ENCODE results near the gene SHISA8. TPM values are rescaled to one million over a fixed set of nuclear protein-coding genes. Genes with fewer than 3 reads are reported as not detected.

SHISA8 gene
- total RNA-seq (2022; extraction: Qiagen RNA extraction) = 0.10 to 0.35 TPM (median 0.20 TPM) in 5 replicates

GRCh38 chr22:41915035-41915785 is at the start of gene SHISA8:
TSS of gene SHISA8 (minus strand) at chr22:41915074. CDS start at chr22:41914667, 407 bp downstream.

GRCh38 chr22:41951898-41952474 is 37.1 kb upstream of the SHISA8 start, which contains the start of gene SMIM45:
TSS of gene SMIM45 (plus strand) at chr22:41952150.

DNA sequence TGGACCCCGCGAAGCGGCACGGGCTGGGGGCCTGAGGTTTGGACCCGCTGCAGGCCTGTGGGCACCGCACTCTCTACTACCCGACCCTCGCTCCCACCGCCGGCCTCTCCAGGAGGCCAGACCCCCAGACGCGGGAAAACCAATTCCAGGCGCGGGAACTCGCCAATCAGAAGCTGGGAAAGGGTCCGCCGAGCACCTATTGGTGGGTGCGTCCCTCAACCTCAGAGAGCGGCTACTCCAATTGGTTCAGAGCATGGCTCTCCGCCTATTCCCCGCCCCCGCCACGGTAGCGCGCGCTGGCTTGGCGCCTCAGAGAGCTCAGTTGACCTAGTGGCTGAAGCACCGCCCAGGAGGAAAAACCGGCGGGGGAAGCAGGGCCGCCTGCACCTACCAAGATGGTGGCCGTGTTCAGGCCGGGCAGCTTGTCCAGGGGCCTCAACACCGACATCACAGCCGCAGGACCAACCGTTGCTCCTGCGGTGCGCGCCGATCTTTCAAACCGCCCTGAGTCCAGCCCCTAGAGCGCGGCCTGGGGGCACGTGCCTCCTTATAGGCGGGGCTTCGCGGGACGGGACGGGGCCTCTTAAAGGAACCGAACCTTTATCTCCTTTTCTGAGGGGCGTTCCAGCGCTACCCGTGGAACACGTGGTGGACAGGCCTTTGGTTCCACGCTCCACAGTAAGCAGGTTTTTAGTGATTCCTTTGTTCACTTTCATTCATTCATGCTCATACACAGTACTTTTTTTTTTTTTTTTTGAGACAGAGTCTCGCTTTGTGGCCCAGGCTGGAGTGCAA is 32.0 kb upstream of the SHISA8 start, which contains the start of gene CENPM:
TSS of gene CENPM (minus strand) at position 524 of the 795 bp plus-strand sequence. CDS start at position 448, 76 bp downstream.

Other genes with a start within 250 kb of the SHISA8 start
- gene SNU13, start 226.2 kb downstream of the SHISA8 start, total RNA-seq (2022; extraction: Qiagen RNA extraction) = 90.5 to 200 TPM (median 175 TPM) in 5 replicates
- 0.25 TPM in 1 of 5 replicates, not detected in the others for gene MEI1, start 215.6 kb downstream of the SHISA8 start, total RNA-seq (2022; extraction: Qiagen RNA extraction)
- 2.7 to 3.2 TPM (median 2.8 TPM) in 5 replicates for gene CCDC134, start 114.4 kb downstream of the SHISA8 start, total RNA-seq (2022; extraction: Qiagen RNA extraction)
- 26.6 to 30.9 TPM (median 28.0 TPM) in 5 replicates for gene SREBF2, start 82.0 kb downstream of the SHISA8 start, total RNA-seq (2022; extraction: Qiagen RNA extraction)
- gene TNFRSF13C, start 11.7 kb upstream of the SHISA8 start, total RNA-seq (2022; extraction: Qiagen RNA extraction) = 0.14 to 0.25 TPM (median 0.22 TPM) in 5 replicates
- gene CENPM, start 32.1 kb upstream of the SHISA8 start, total RNA-seq (2022; extraction: Qiagen RNA extraction) = 22.8 to 40.2 TPM (median 35.1 TPM) in 5 replicates
- gene SEPTIN3, start 54.4 kb upstream of the SHISA8 start, total RNA-seq (2022; extraction: Qiagen RNA extraction) = 0.89 to 1.2 TPM (median 1.0 TPM) in 5 replicates
- 0.08 to 0.24 TPM (median 0.10 TPM) in 4 of 5 replicates, not detected in the other for gene WBP2NL, start 83.7 kb upstream of the SHISA8 start, total RNA-seq (2022; extraction: Qiagen RNA extraction)
- 6.2 to 7.8 TPM (median 7.5 TPM) in 5 replicates for gene NAGA, start 155.7 kb upstream of the SHISA8 start, total RNA-seq (2022; extraction: Qiagen RNA extraction)
- not detected in 5 replicates for gene PHETA2, start 159.2 kb upstream of the SHISA8 start, total RNA-seq (2022; extraction: Qiagen RNA extraction)
- 24.3 to 48.9 TPM (median 40.8 TPM) in 5 replicates for gene SMDT1, start 164.6 kb upstream of the SHISA8 start, total RNA-seq (2022; extraction: Qiagen RNA extraction)
- gene NDUFA6, start 175.7 kb upstream of the SHISA8 start, total RNA-seq (2022; extraction: Qiagen RNA extraction) = 58.5 to 74.2 TPM (median 65.6 TPM) in 5 replicates
- 0.44 to 0.72 TPM (median 0.54 TPM) in 5 replicates for gene CYP2D6, start 215.7 kb upstream of the SHISA8 start, total RNA-seq (2022; extraction: Qiagen RNA extraction)